Mesendoderm (in vitro differentiated cells): ENCODE measurements around the gene COL25A1.
"Not testable (repeated sequence)": the region's sequence is repeated elsewhere in the genome, so short reads cannot be mapped to it uniquely, and the experiment has no call there.

Source experiments
- DNase-seq: peaks from one replicate; pipeline ENCODE4 v3.0.0; 2013
- H2AK5ac ChIP-seq: 2 replicates; pipeline ENCODE4 v1.6.1; 2013; ENCODE audit warnings: low read length, inconsistent platforms
- H2BK120ac ChIP-seq: 2 replicates; pipeline ENCODE4 v1.6.1; 2013; ENCODE audit warnings: low read depth, mild to moderate bottlenecking, low read length, moderate library complexity, mixed read lengths
- H2BK15ac ChIP-seq: replicated peaks from 2 replicates; pipeline ENCODE4 v1.6.1; 2013; ENCODE audit warnings: low read depth, mild to moderate bottlenecking, moderate library complexity
- H2BK5ac ChIP-seq: 2 replicates; pipeline ENCODE4 v1.6.1; 2013; ENCODE audit warnings: low read length, inconsistent platforms
- H3K18ac ChIP-seq: 2 replicates; pipeline ENCODE4 v1.6.1; 2013; ENCODE audit warnings: mild to moderate bottlenecking, low read length, mixed read lengths
- H3K23ac ChIP-seq: one replicate; pipeline ENCODE4 v1.6.1; 2013; ENCODE audit warnings: low read length
- H3K27ac ChIP-seq: 2 replicates; pipeline ENCODE4 v1.5.1; 2013; ENCODE audit warnings: low read depth, mild to moderate bottlenecking, inconsistent platforms, low read length, moderate library complexity
- H3K27me3 ChIP-seq: 2 replicates; pipeline ENCODE4 v1.6.1; 2013; ENCODE audit warnings: low read length, control low read depth, mild to moderate bottlenecking, inconsistent platforms; ENCODE audit not compliant: insufficient read depth, poor library complexity
- H3K36me3 ChIP-seq: 2 replicates; pipeline ENCODE4 v1.6.1; 2013; ENCODE audit warnings: low read length, inconsistent platforms; ENCODE audit not compliant: control insufficient read depth, insufficient read depth
- H3K4ac ChIP-seq: one replicate; pipeline ENCODE4 v1.6.1; 2013; ENCODE audit warnings: low read depth, mild to moderate bottlenecking, low read length, moderate library complexity
- H3K4me1 ChIP-seq: 2 replicates; pipeline ENCODE4 v1.6.1; 2013; ENCODE audit warnings: low read depth, low read length, inconsistent platforms; ENCODE audit not compliant: control insufficient read depth
- H3K4me2 ChIP-seq: 2 replicates; pipeline ENCODE4 v1.6.1; 2013; ENCODE audit warnings: low read length
- H3K4me3 ChIP-seq: 2 replicates; pipeline ENCODE4 v1.5.1; 2013; ENCODE audit warnings: mild to moderate bottlenecking, low read length
- H3K56ac ChIP-seq: one replicate; pipeline ENCODE4 v1.6.1; 2013; ENCODE audit warnings: low read length
- H3K79me1 ChIP-seq: 2 replicates; pipeline ENCODE4 v1.6.1; 2013; ENCODE audit warnings: low read length, inconsistent platforms
- H3K79me2 ChIP-seq: 2 replicates; pipeline ENCODE4 v1.6.1; 2013; ENCODE audit warnings: mild to moderate bottlenecking, low read length; ENCODE audit not compliant: control insufficient read depth, insufficient read depth
- H3K9ac ChIP-seq: 2 replicates; pipeline ENCODE4 v1.6.1; 2013; ENCODE audit warnings: low read length, inconsistent platforms
- H4K5ac ChIP-seq: one replicate; pipeline ENCODE4 v1.6.1; 2013; ENCODE audit warnings: low read length
- H4K8ac ChIP-seq: one replicate; pipeline ENCODE4 v1.6.1; 2013; ENCODE audit warnings: low read depth, mild to moderate bottlenecking, control low read depth, low read length, moderate library complexity
- WGBS: extraction: QIAGEN DNeasy Blood & Tissue Kit; methylation state at CpG from one replicate; pipeline ENCODE4 v1.1.7; 2013; ENCODE audit warnings: low lambda C conversion rate, missing lambda C conversion rate; ENCODE audit not compliant: insufficient coverage; ENCODE audit errors: extremely low coverage; 5-methylcytosine and 5-hydroxymethylcytosine counted together

Gene COL25A1

DNA sequence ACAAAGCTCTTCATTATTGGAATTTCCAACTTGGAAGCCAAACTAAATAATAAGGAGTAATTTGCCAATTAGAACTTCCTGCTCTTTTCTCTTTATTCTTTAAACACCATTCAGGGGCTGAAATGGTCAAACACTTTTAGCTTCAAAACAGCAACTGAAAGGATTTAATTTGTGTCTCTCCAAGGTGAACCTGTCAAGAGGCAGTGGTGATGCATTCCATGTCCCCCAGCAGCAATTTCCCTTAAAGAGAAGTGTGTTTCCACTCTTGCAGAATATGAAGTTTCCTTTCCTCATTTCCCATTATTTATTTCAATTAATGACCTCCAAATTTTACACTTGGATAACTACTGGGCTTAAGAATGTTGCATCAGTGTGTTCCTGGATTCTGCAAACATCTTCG lies 156.0 kb downstream of the COL25A1 start:
- H3K56ac ChIP-seq: no peak overlapping the region
- H3K18ac ChIP-seq: no peak overlapping the region
- H3K79me2 ChIP-seq: no peaks in the 10 kb centered on the region
- H3K27ac ChIP-seq: no peak overlapping the region
- no peak overlapping the region for H2BK15ac ChIP-seq
- H3K4me2 ChIP-seq: no peak overlapping the region
- H4K8ac ChIP-seq: no peak overlapping the region
- no CpG with 5 or more reads among the region's 1 CpG for WGBS
- no peak overlapping the region for H2BK120ac ChIP-seq
- H4K5ac ChIP-seq: no peak overlapping the region
- no peaks in the 10 kb centered on the region for H3K27me3 ChIP-seq
- no peak overlapping the region for H3K9ac ChIP-seq
- no peak overlapping the region for H3K4ac ChIP-seq
- no peak overlapping the region for H2AK5ac ChIP-seq
- no peaks in the 10 kb centered on the region for H3K79me1 ChIP-seq
- no peak overlapping the region for H2BK5ac ChIP-seq
- no peaks in the 10 kb centered on the region for H3K36me3 ChIP-seq
- peaks cover 5% of the 10 kb centered on the region for H3K4me1 ChIP-seq
- H3K23ac ChIP-seq: no peak overlapping the region
- no peak overlapping the region for H3K4me3 ChIP-seq
- DNase-seq: no peak

DNA sequence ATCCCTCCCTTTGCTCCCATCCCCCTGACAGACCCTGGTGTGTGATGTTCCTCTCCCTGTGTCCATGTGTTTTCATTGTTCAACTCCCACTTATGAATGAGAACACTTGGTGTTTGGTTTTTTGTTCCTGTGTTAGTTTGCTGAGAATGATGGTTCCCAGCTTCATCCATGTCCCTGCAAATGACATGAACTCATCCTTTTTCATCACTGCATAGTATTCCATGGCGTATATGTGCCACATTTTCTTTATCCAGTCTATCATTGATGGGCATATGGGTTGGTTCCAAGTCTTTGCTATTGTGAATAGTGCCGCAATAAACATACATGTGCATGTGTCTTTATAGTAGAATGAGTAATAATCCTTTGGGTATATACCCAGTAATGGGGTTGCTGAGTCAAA lies 164.3 kb downstream of the COL25A1 start:
- H3K27me3 ChIP-seq, H3K23ac ChIP-seq, H3K4me3 ChIP-seq, H3K9ac ChIP-seq, H3K79me2 ChIP-seq, H2BK5ac ChIP-seq, H4K8ac ChIP-seq, H3K56ac ChIP-seq, H2AK5ac ChIP-seq, H3K36me3 ChIP-seq, H3K4me1 ChIP-seq, DNase-seq, H3K27ac ChIP-seq, H2BK120ac ChIP-seq, H2BK15ac ChIP-seq, H3K4me2 ChIP-seq, H3K79me1 ChIP-seq, H4K5ac ChIP-seq, H3K18ac ChIP-seq, H3K4ac ChIP-seq: not testable (repeated sequence)
- no CpG with 5 or more reads among the region's 2 CpGs for WGBS

DNA sequence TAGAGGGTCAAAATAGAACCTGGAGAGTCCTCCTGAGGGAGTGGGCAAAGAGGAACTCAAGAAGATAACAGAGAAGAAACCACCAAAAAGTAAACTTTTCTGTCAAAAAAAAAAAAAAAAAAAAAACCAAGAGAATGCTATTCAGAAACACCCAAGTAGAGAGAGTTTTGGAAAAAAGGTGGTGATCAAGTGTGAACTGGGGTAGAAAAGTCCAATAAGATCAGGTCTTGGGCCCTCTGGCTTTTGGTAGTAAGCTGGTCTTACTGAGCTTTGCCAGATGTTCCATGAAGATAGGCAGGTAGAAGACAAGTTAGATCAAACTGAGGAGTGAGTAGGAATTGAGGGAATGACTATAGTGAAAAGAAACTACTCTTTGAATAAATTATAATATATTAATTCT lies 167.5 kb downstream of the COL25A1 start:
- Histone ChIP-seq H3K27ac (no peak overlapping the region), H2AK5ac (no peak overlapping the region), H3K56ac (no peak overlapping the region), H3K23ac (no peak overlapping the region), H4K5ac (no peak overlapping the region), H3K4me1 (no peaks in the 10 kb centered on the region), H3K4ac (no peak overlapping the region), H3K79me2 (no peaks in the 10 kb centered on the region), H3K36me3 (no peaks in the 10 kb centered on the region), H3K4me3 (no peak overlapping the region), H4K8ac (no peak overlapping the region), H2BK15ac (no peak overlapping the region), H2BK5ac (no peak overlapping the region), H3K79me1 (no peaks in the 10 kb centered on the region), H3K27me3 (no peaks in the 10 kb centered on the region), H3K4me2 (no peak overlapping the region), H3K9ac (no peak overlapping the region), H2BK120ac (no peak overlapping the region), H3K18ac (no peak overlapping the region)
- DNase-seq: no peak

DNA sequence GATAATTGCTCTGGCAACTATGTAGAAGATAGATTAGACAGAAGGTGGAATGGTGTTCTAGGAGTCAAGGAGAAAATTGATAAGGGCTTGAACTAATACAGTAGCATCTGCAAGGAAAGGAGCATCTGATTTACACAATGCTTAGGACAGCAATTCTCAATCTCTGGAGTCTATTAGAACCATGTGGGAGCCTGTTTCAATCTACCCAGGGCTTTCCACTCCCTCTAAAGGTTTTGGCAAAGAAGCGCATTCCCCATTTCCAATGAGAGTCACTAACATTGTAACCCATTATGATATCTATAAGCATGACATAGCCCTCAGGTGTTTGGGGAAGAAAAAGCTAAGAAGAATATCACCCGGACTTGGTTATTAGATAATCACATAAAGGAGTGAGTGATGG lies 168.2 kb downstream of the COL25A1 start:
- Histone ChIP-seq H3K4me3 (no peak overlapping the region), H3K4me1 (no peaks in the 10 kb centered on the region), H3K9ac (no peak overlapping the region), H2BK5ac (no peak overlapping the region), H3K56ac (no peak overlapping the region), H3K23ac (no peak overlapping the region), H2BK15ac (no peak overlapping the region), H3K4ac (no peak overlapping the region), H2AK5ac (no peak overlapping the region), H4K5ac (no peak overlapping the region), H3K79me2 (no peaks in the 10 kb centered on the region), H3K27me3 (no peaks in the 10 kb centered on the region), H4K8ac (peak overlapping the region; percentile 56), H3K27ac (no peak overlapping the region), H2BK120ac (no peak overlapping the region), H3K18ac (no peak overlapping the region), H3K36me3 (no peaks in the 10 kb centered on the region), H3K4me2 (no peak overlapping the region), H3K79me1 (no peaks in the 10 kb centered on the region)
- DNase-seq: no peak
- no CpG with 5 or more reads among the region's 2 CpGs for WGBS

DNA sequence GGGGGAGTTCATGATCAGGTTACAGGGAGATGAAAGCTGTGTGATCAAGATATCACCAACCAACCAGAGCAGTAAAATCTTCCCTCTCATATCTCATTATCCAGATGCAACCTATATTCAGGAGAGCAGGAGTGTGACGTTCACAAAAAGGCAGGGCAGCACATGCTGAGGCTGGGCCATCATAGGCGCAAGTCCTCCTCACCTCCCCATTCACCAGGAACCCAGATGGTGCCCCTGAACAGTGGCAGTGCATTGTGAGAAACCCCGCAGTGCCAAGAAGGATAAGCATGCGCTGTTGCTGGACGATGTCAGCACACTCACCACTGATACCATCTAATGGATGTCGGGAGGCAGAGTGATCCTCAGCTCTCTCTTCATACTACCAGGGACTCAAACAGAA lies 170.9 kb downstream of the COL25A1 start:
- Histone ChIP-seq H4K8ac (no peak overlapping the region), H3K79me1 (no peaks in the 10 kb centered on the region), H3K9ac (no peak overlapping the region), H3K23ac (no peak overlapping the region), H3K4ac (no peak overlapping the region), H2BK5ac (no peak overlapping the region), H2AK5ac (no peak overlapping the region), H3K36me3 (no peaks in the 10 kb centered on the region), H3K4me2 (no peak overlapping the region), H3K4me1 (no peaks in the 10 kb centered on the region), H3K18ac (no peak overlapping the region), H2BK120ac (no peak overlapping the region), H3K4me3 (no peak overlapping the region), H3K79me2 (no peaks in the 10 kb centered on the region), H2BK15ac (no peak overlapping the region), H4K5ac (no peak overlapping the region), H3K56ac (no peak overlapping the region), H3K27ac (no peak overlapping the region), H3K27me3 (no peaks in the 10 kb centered on the region)
- WGBS: no CpG with 5 or more reads among the region's 6 CpGs
- peak; percentile 36 for DNase-seq

DNA sequence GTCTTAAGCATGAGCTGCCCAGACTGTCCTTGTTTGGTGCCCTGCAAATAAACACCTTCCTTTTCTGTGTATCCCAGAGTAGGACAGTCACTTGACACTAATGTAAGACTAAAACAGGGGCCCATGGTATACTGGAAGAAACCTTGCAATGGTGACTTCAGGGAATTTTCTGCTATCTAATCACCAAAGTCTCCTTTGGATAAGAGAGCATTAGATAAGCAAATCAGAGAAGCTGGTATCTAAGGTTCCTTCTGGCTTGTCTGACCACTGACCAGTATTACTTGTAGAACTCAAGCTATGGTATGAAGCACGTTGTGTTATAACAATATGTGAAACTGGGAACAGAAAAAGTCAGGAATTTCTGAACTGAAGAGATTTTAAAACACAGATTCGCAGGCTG lies 173.9 kb downstream of the COL25A1 start:
- Histone ChIP-seq H2AK5ac (no peak overlapping the region), H3K27ac (peak overlapping the region; percentile 10), H3K27me3 (no peaks in the 10 kb centered on the region), H3K79me2 (no peaks in the 10 kb centered on the region), H3K4me2 (no peak overlapping the region), H3K4me1 (peaks cover 4% of the 10 kb centered on the region), H2BK5ac (no peak overlapping the region), H4K5ac (no peak overlapping the region), H3K36me3 (no peaks in the 10 kb centered on the region), H3K9ac (no peak overlapping the region), H3K56ac (no peak overlapping the region), H2BK15ac (no peak overlapping the region), H2BK120ac (no peak overlapping the region), H3K4ac (no peak overlapping the region), H3K23ac (no peak overlapping the region), H3K4me3 (no peak overlapping the region), H3K79me1 (no peaks in the 10 kb centered on the region), H3K18ac (peak overlapping the region; percentile 87), H4K8ac (no peak overlapping the region)
- WGBS: no CpG with 5 or more reads among the region's 2 CpGs
- peak; percentile 89 for DNase-seq
